ENCODE results near the gene ATP6V1C2. TPM values are rescaled to one million over a fixed set of nuclear protein-coding genes. Genes with fewer than 3 reads are reported as not detected.

Gene ATP6V1C2
- total RNA-seq, 1 experiment from 2014 or later: 2.0 TPM

- H3K79me2 ChIP-seq (ENCODE audit: insufficient read depth, low read length): no peaks in the 10 kb centered on the region
- BruUV-seq (replicated peaks): no TSS peak
- ChIA-PET POLR2A (no interaction called here), RAD21 (ENCODE audit: low non-redundant PET in 1 of 2, low total read pairs in 2 of 2, uncharacterized antibody in 2 of 2, unreplicated experiment in 2 of 2) (no interaction called here), CTCF (no interaction called here)
- DNase-seq (ENCODE audit: low read depth, low spot score) (no peak), ATAC-seq (no peak)
- H3K4me3 ChIP-seq (replicated peaks in 1 of 2; ENCODE audit: low read depth in 1 of 2, low read length in 2 of 2): no peak overlapping the region
- H4K20me1 ChIP-seq (ENCODE audit: insufficient read depth): no peaks in the 10 kb centered on the region
- H3K9me2 ChIP-seq (ENCODE audit: insufficient read depth): no peaks in the 10 kb centered on the region
- H3K27ac ChIP-seq (ENCODE audit: low read depth, low read length): no peak overlapping the region
- no peak overlapping the region for H3K4me2 ChIP-seq (ENCODE audit: low read length)
- H3K4me1 ChIP-seq (ENCODE audit: control insufficient read depth in 1 of 2, insufficient read depth in 2 of 2, low read length in 2 of 2): peaks cover 20 to 40% of the 10 kb centered on the region in 2 experiments
- peaks cover 20% of the 10 kb centered on the region; the same call in 1 of the 2 replicates for H3K27me3 ChIP-seq (ENCODE audit: insufficient read depth, low read length)
- no peaks in the 10 kb centered on the region for H3K9me3 ChIP-seq (ENCODE audit: control insufficient read depth in 1 of 2, insufficient read depth in 1 of 2, low read depth in 1 of 2, low read length in 2 of 2)
- intact Hi-C loops (cut with micrococcal nuclease): no loop called here
- H2AFZ ChIP-seq (ENCODE audit: low read depth, low read length, poor library complexity, severe bottlenecking): no peak overlapping the region
- H3K9ac ChIP-seq (ENCODE audit: low read length): no peak overlapping the region
- no peaks in the 10 kb centered on the region for H3K36me3 ChIP-seq (ENCODE audit: control insufficient read depth in 1 of 2, insufficient read depth in 2 of 2, low read length in 2 of 2)
- TF ChIP-seq CEBPB (IDR thresholded peaks at IDR 0.05; ENCODE audit: low read depth): no peak
- TF ChIP-seq JUND (IDR thresholded peaks at IDR 0.05): no peak
- TF ChIP-seq YY1 (IDR thresholded peaks at IDR 0.05; ENCODE audit: extremely low read depth, insufficient replicate concordance, low read depth, low read length): no peak
- TF ChIP-seq REST (IDR thresholded peaks at IDR 0.05; ENCODE audit: low read depth): no peak
- TF ChIP-seq ZNF274 (IDR thresholded peaks at IDR 0.05; ENCODE audit: low read depth, low read length): no peak
- TF ChIP-seq MAX (IDR thresholded peaks at IDR 0.05): no peak
- TF ChIP-seq SIN3A (IDR thresholded peaks at IDR 0.05; ENCODE audit: low read depth): no peak
- TF ChIP-seq POLR2AphosphoS5 (IDR thresholded peaks at IDR 0.05; ENCODE audit: low read depth, low read length): no peak
- TF ChIP-seq SP1 (IDR thresholded peaks at IDR 0.05; ENCODE audit: low read depth): no peak
- no peak for TF ChIP-seq EZH2phosphoT487 (IDR thresholded peaks at IDR 0.05; ENCODE audit: borderline replicate concordance)
- no peak for TF ChIP-seq FOSL1 (IDR thresholded peaks at IDR 0.05; ENCODE audit: low read depth)
- TF ChIP-seq EZH2 (IDR thresholded peaks at IDR 0.05): no peak
- TF ChIP-seq ZFX (IDR thresholded peaks at IDR 0.05): no peak
- no peak for TF ChIP-seq POLR2A (IDR thresholded peaks at IDR 0.05; ENCODE audit: borderline replicate concordance, extremely low read depth, insufficient read depth, insufficient read length)
These were observed 1.1 kb upstream of the ATP6V1C2 start for GRCh38 chr2:10720306-10720705.

Data from HCT116 (cell line).